ENCODE measurements around the gene SMG7.

SMG7 gene

GRCh38 chr1:183595537-183595936, 123.2 kb downstream of the SMG7 start:
- DNase-seq: no peak

GRCh38 chr1:183596500-183596899, 124.2 kb downstream of the SMG7 start:
- DNase-seq: no peak

- no peak for DNase-seq
These were observed 125.5 kb downstream of the SMG7 start for GRCh38 chr1:183597656-183598347.

- DNase-seq: no peak
These were observed 126.1 kb downstream of the SMG7 start for GRCh38 chr1:183598386-183598785.

- no peak for DNase-seq
These were observed 127.8 kb downstream of the SMG7 start for GRCh38 chr1:183600136-183600535.

GRCh38 chr1:183600634-183601033, 128.3 kb downstream of the SMG7 start:
- DNase-seq: no peak

- no peak for DNase-seq
These were observed 130.2 kb downstream of the SMG7 start for GRCh38 chr1:183602510-183602909.
